Endothelial cell of umbilical vein (primary cell): ENCODE measurements around the gene ZNF496. TPM values are rescaled to one million over a fixed set of nuclear protein-coding genes. Genes with fewer than 3 reads are reported as not detected.

ENCODE experiments used
- BruUV-seq: library from RNA; stranded (reverse); fragments of 400-500 nt; replicated peaks from 2 replicates; lab custom pipeline; 2021; lab: Mats Ljungman, UMichigan
- CTCF ChIA-PET: fragments of 300-600, 350-600 bp; sonication (Branson Sonifier 250); formaldehyde crosslinking; loops from one replicate; lab custom pipeline; 2021; ENCODE audit warnings: antibody characterized with exemption, inconsistent platforms; lab: Charles Lee
- POLR2A ChIA-PET: fragments of 300-600, 350-600 bp; sonication (Branson Sonifier 250); formaldehyde crosslinking; loops from one replicate; lab custom pipeline; 2021; ENCODE audit warnings: antibody characterized with exemption, inconsistent platforms; lab: Charles Lee
- DNase-seq: peaks from one replicate; pipeline ENCODE4 v3.0.0-alpha.2; 2011; ENCODE audit warnings: low read depth, low spot score
- FAIRE-seq: peaks from 2 replicates; lab custom pipeline; 2011; peaks lifted over from hg19 to GRCh38; lab: Jason Lieb, UNC
- H2AFZ ChIP-seq: 2 replicates; pipeline ENCODE4 v1.6.0; 2012; ENCODE audit warnings: low read depth, low read length, control low read depth, inconsistent platforms
- H3K27ac ChIP-seq: 2 replicates; pipeline ENCODE4 v1.5.1; 2011; ENCODE audit warnings: low read depth, mild to moderate bottlenecking, control low read depth, low read length, moderate library complexity; ENCODE audit not compliant: insufficient read depth
- H3K27me3 ChIP-seq, 2 experiments: 2 replicates each; pipeline versions ENCODE4 v1.6.0 to v1.6.1; 2011; ENCODE audit warnings: low read length in 2 of 2, mixed read lengths in 1 of 2; ENCODE audit not compliant: control insufficient read depth in 2 of 2, insufficient read depth in 2 of 2
- H3K36me3 ChIP-seq, 2 experiments: 2 replicates in 1 of 2; 3 replicates in 1 of 2; pipeline ENCODE4 v1.5.1; 2011; ENCODE audit warnings: low read length in 2 of 2, mild to moderate bottlenecking in 1 of 2, moderate library complexity in 1 of 2; ENCODE audit not compliant: control insufficient read depth in 2 of 2, insufficient read depth in 2 of 2; ENCODE audit errors: extremely low read depth in 1 of 2
- H3K4me1 ChIP-seq: 3 replicates; pipeline ENCODE4 v1.5.1; 2011; ENCODE audit warnings: mild to moderate bottlenecking, low read length; ENCODE audit not compliant: control insufficient read depth, insufficient read depth; ENCODE audit errors: extremely low read depth
- H3K4me2 ChIP-seq: 2 replicates; pipeline ENCODE4 v1.6.1; 2011; ENCODE audit warnings: low read length, control low read depth, mixed read lengths; ENCODE audit not compliant: insufficient read depth
- H3K4me3 ChIP-seq, 3 experiments: fragments of 200-600 bp in 1 of 3; sonication (generic), shearing (Covaris generic) in 1 of 3; replicated peaks in 1 of 3; 2 replicates each; pipeline ENCODE4 v1.5.1; 2011 to 2016; ENCODE audit warnings: control low read depth in 3 of 3, low read length in 3 of 3, mild to moderate bottlenecking in 2 of 3, inconsistent platforms in 1 of 3, low read depth in 1 of 3, moderate library complexity in 1 of 3; ENCODE audit not compliant: insufficient read depth in 1 of 3
- H3K79me2 ChIP-seq: 2 replicates; pipeline ENCODE4 v1.6.0; 2012; ENCODE audit warnings: low read length, inconsistent platforms; ENCODE audit not compliant: control insufficient read depth, insufficient read depth
- H3K9ac ChIP-seq: replicated peaks from 2 replicates; pipeline ENCODE3; 2011; ENCODE audit warnings: low read length, control low read depth; ENCODE audit not compliant: insufficient read depth; ENCODE audit errors: extremely low read depth
- H3K9me1 ChIP-seq: replicated peaks from 3 replicates; pipeline ENCODE4 v1.6.0; 2011; ENCODE audit warnings: mild to moderate bottlenecking, low read length; ENCODE audit not compliant: control insufficient read depth, insufficient read depth; ENCODE audit errors: extremely low read depth
- H3K9me3 ChIP-seq: replicated peaks from 2 replicates; pipeline ENCODE4 v1.5.1; 2012; ENCODE audit warnings: low read length, inconsistent platforms; ENCODE audit not compliant: control insufficient read depth, insufficient read depth
- H4K20me1 ChIP-seq: replicated peaks from 2 replicates; pipeline ENCODE3; 2011; ENCODE audit warnings: mild to moderate bottlenecking, low read length; ENCODE audit not compliant: control insufficient read depth, insufficient read depth; ENCODE audit errors: extremely low read depth
- CTCF ChIP-seq, 2 donors: IDR thresholded peaks; 1 replicate in 1 of 2; 2 replicates in 1 of 2; pipeline ENCODE4 v1.5.1; 2011; ENCODE audit warnings: low read length in 2 of 2, mild to moderate bottlenecking in 2 of 2, moderate library complexity in 2 of 2, control low read depth in 1 of 2, inconsistent platforms in 1 of 2, low read depth in 1 of 2; ENCODE audit not compliant: insufficient read depth in 1 of 2; ENCODE audit errors: extremely low read depth in 1 of 2
- FOS ChIP-seq: IDR thresholded peaks from 2 replicates; pipeline ENCODE4 v1.6.1; 2011; ENCODE audit warnings: mild to moderate bottlenecking, low read length, moderate library complexity, borderline replicate concordance; ENCODE audit not compliant: insufficient read depth
- POLR2A ChIP-seq: IDR thresholded peaks from 2 replicates; pipeline ENCODE4 v1.6.1; 2012; ENCODE audit warnings: low read depth, mild to moderate bottlenecking, control low read depth, low read length
- dilution Hi-C: fragments of 300-500 bp; cut with MboI; formaldehyde crosslinking; loops from one replicate; pipeline ENCODE4 v1.15.0; 2019; ENCODE audit warnings: low sequenced_read_pairs; ENCODE audit not compliant: extremely low pct_ligation_motif_present
- intact Hi-C: fragments of 100-400 bp; cut with micrococcal nuclease; formaldehyde crosslinking; loops from one replicate; pipeline ENCODE4 v1.10.0; 2022
- polyA plus RNA-seq, 4 experiments: library from polyadenylated mRNA; depleted of rRNA in 3 of 4; stranded (reverse) in 3 of 4; unstranded in 1 of 4; fragments of >200 nt; gene quantifications; 2 replicates each; pipeline versions ENCODE4 v1.2.1 to v1.2.3, GENCODE V29; 2011 to 2012; ENCODE audit warnings: missing spikeins in 1 of 4
- total RNA-seq: library from RNA; stranded (reverse); gene quantifications from 2 replicates; pipeline ENCODE4 v1.2.3, GENCODE V29; 2021

Gene ZNF496
- total and polyA plus RNA-seq, 2 donors (not counting 3 experiments of a cell fraction or from before 2014, with no cell fraction given): 22.4 to 46.0 TPM

- Histone ChIP-seq H4K20me1 (no peaks in the 10 kb centered on the region), H3K4me1 (no peaks in the 10 kb centered on the region), H3K9me3 (no peaks in the 10 kb centered on the region), H3K36me3 (peaks cover 0 to 19% of the 10 kb centered on the region in 2 experiments), H2AFZ (no peak overlapping the region), H3K27ac (no peak overlapping the region), H3K4me2 (no peak overlapping the region), H3K4me3 (no peak overlapping the region), H3K9ac (no peak overlapping the region), H3K79me2 (no peaks in the 10 kb centered on the region), H3K9me1 (no peaks in the 10 kb centered on the region), H3K27me3 (no peaks in the 10 kb centered on the region)
- ChIA-PET CTCF (no interaction called here), POLR2A (no interaction called here)
- dilution Hi-C loops (no loop called here), intact Hi-C loops (no loop called here)
- no peak for DNase-seq
- BruUV-seq: no TSS peak
- FAIRE-seq: no peak
- no peak for TF ChIP-seq POLR2A
- no peak for TF ChIP-seq CTCF (IDR thresholded peaks at IDR 0.05; ENCODE audit: extremely low read depth in 1 of 2, insufficient read depth in 1 of 2, low read depth in 1 of 2, low read length in 2 of 2)
These were observed 35.0 kb downstream of the ZNF496 start for GRCh38 chr1:247296599-247297180.

- Histone ChIP-seq H3K9me3 (no peaks in the 10 kb centered on the region), H3K27ac (no peak overlapping the region), H3K9ac (no peak overlapping the region), H2AFZ (no peak overlapping the region), H3K36me3 (peaks cover 0 to 10% of the 10 kb centered on the region in 2 experiments), H3K9me1 (no peaks in the 10 kb centered on the region), H4K20me1 (no peaks in the 10 kb centered on the region), H3K27me3 (no peaks in the 10 kb centered on the region), H3K79me2 (no peaks in the 10 kb centered on the region), H3K4me2 (no peak overlapping the region), H3K4me1 (no peaks in the 10 kb centered on the region), H3K4me3 (no peak overlapping the region)
- CTCF ChIA-PET: no interaction called here
- DNase-seq (no peak), FAIRE-seq (no peak)
- POLR2A ChIA-PET: no interaction called here
- no peak for TF ChIP-seq CTCF (IDR thresholded peaks at IDR 0.05; ENCODE audit: extremely low read depth in 1 of 2, insufficient read depth in 1 of 2, low read depth in 1 of 2, low read length in 2 of 2)
- no peak for TF ChIP-seq FOS
- intact Hi-C loops: no loop called here
- dilution Hi-C loops: no loop called here
- BruUV-seq: no TSS peak
These were observed 35.9 kb downstream of the ZNF496 start for GRCh38 chr1:247295746-247296145.
